Right lobe of liver (tissue), 6 donors: Measurements from ENCODE around the gene FSHR. TPM values are rescaled to one million over a fixed set of nuclear protein-coding genes. Genes with fewer than 3 reads are reported as not detected.

Experiments used
- ATAC-seq, 4 donors: fragments of 200-7000 bp; cut with Tn5 transposase; one replicate each; pipeline ENCODE4 v1.9.1; 2020; ENCODE audit warnings: mild to moderate bottlenecking in 4 of 4, moderate library complexity in 4 of 4
- DNase-seq, 3 donors: peaks; one replicate each; pipeline ENCODE4 v3.0.0-alpha.2; 2020
- H3K27ac ChIP-seq, 3 donors: fragments of 200-600 bp; one replicate each; pipeline ENCODE4 v1.8.0; 2022
- H3K27me3 ChIP-seq, 2 donors: fragments of 200-600 bp; one replicate each; pipeline ENCODE4 v1.8.0; 2022
- H3K36me3 ChIP-seq, 4 donors: fragments of 200-600 bp; sonication (generic) in 1 of 4; one replicate each; pipeline versions ENCODE4 v1.5.1 to v1.8.0; 2017 to 2022; ENCODE audit warnings: control low read depth in 1 of 4
- H3K4me1 ChIP-seq, 4 donors: fragments of 200-600 bp; sonication (generic) in 1 of 4; one replicate each; pipeline versions ENCODE4 v1.5.1 to v1.8.0; 2017 to 2022; ENCODE audit warnings: control low read depth in 1 of 4
- H3K4me3 ChIP-seq, 3 donors: fragments of 200-600 bp; one replicate each; pipeline ENCODE4 v1.8.0; 2022
- H3K9me3 ChIP-seq, 4 donors: fragments of 200-600 bp; sonication (generic) in 1 of 4; one replicate each; pipeline versions ENCODE4 v1.5.1 to v1.8.0; 2017 to 2022; ENCODE audit warnings: control low read depth in 1 of 4
- POLR2A ChIP-seq: fragments of 450-650 bp; IDR thresholded peaks from one replicate; pipeline ENCODE4 v1.6.1; 2017; ENCODE audit warnings: antibody characterized with exemption, mild to moderate bottlenecking
- WGBS: methylation state at CpG from one replicate; pipeline ENCODE4 v1.1.6; 2018; ENCODE audit warnings: low coverage, low lambda C conversion rate; ENCODE audit not compliant: insufficient coverage; ENCODE audit errors: missing lambda C conversion rate; 5-methylcytosine and 5-hydroxymethylcytosine counted together
- intact Hi-C, 2 donors: fragments of 100-400 bp; cut with DNase I; formaldehyde crosslinking; loops; one replicate each; pipeline versions ENCODE4 v1.11.2 to v1.14.1; 2022
- total RNA-seq, 6 experiments: library from RNA; depleted of rRNA in 2 of 6; stranded (reverse); fragments of >200 nt in 2 of 6; fragmentation: NEBNext Ultra II Directional in 3 of 6; extraction: Animal tissue kit (Norgen Biotek cat#: 25700) in 3 of 6; gene quantifications; one replicate each; pipeline versions ENCODE4 v1.1.0 to v1.2.4, GENCODE V29; 2016 to 2023
- TF ChIP-seq, protein P1 (sequence below), 4 donors: fragments of 200-600 bp in 3 of 4; fragments of 450-650 bp in 1 of 4; IDR thresholded peaks; one replicate each; pipeline versions ENCODE4 v1.5.1 to v1.8.0; 2016 to 2022; ENCODE audit warnings: antibody characterized with exemption in 4 of 4, mild to moderate bottlenecking in 2 of 4
- donor health status: DM: no; HTN: yes; CAD: no.
- donor health status: DM: no; HTN: no; CAD: no.
- donor health status: DM: no; HTN: no; CAD: no.
- donor health status: DM: no; HTN: yes; CAD: no.
- donor health status: DM: no; HTN: yes; CAD: no.

Gene FSHR
- total RNA-seq, 6 experiments from 2014 or later = 0.06 TPM; not detected in 5

DNA sequence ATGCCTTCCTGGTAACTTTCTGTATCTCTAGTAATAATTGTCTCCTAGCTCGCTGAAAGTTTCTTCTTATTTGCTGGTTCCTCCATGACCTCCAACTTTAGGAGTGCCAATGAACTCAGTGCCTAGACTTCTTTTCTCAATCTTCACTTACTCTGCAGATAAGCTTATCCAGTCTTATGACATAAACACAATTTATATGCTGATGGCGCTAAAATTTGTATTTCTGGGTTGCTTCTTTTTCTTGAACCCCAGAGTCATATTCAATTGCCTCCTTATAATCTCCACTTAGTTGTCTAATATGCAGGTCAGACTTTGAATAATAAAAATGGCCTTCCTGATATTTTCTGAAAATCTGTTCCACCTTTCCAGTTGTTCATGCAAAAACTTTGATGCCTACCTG, 182.5 kb downstream of the FSHR start:
- Histone ChIP-seq H3K27me3 (no peaks in the 10 kb centered on the region), H3K4me1 (no peaks in the 10 kb centered on the region), H3K36me3 (no peaks in the 10 kb centered on the region), H3K9me3 (no peaks in the 10 kb centered on the region), H3K27ac (no peak overlapping the region), H3K4me3 (no peak overlapping the region)
- intact Hi-C loops = no loop called here
- no peak for TF ChIP-seq POLR2A
- TF ChIP-seq, protein P1, sequence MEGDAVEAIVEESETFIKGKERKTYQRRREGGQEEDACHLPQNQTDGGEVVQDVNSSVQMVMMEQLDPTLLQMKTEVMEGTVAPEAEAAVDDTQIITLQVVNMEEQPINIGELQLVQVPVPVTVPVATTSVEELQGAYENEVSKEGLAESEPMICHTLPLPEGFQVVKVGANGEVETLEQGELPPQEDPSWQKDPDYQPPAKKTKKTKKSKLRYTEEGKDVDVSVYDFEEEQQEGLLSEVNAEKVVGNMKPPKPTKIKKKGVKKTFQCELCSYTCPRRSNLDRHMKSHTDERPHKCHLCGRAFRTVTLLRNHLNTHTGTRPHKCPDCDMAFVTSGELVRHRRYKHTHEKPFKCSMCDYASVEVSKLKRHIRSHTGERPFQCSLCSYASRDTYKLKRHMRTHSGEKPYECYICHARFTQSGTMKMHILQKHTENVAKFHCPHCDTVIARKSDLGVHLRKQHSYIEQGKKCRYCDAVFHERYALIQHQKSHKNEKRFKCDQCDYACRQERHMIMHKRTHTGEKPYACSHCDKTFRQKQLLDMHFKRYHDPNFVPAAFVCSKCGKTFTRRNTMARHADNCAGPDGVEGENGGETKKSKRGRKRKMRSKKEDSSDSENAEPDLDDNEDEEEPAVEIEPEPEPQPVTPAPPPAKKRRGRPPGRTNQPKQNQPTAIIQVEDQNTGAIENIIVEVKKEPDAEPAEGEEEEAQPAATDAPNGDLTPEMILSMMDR (IDR thresholded peaks at IDR 0.05) = no peak
- DNase-seq (no peak), ATAC-seq (no peak)
- WGBS = 70% methylated on average over 2 of the region's 2 CpGs

DNA sequence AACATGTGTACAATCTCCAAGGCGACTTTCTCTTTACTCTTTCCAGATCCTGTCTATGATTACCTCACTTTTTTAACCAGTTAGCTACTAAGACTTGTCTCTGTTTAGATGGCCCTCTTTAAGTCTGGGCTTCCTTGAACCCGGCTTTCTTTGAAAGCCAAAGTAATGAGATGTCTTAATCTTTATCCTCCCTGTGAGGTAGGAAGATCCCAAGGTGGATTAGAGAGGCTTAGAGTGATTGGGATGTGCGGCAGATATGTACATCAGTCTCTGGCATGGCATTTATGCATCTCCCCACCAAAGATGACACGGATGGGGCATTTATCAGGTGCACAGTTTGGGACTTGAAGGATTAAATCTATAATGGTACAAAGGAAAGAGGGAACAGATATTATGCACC, 186.3 kb downstream of the FSHR start:
- no peak for TF ChIP-seq POLR2A
- TF ChIP-seq, protein P1 (IDR thresholded peaks at IDR 0.05) = no peak
- ATAC-seq (no peak), DNase-seq (no peak)
- WGBS = 73% methylated on average over 4 of the region's 4 CpGs
- no peaks in the 10 kb centered on the region for H3K27me3 ChIP-seq
- H3K36me3 ChIP-seq = no peaks in the 10 kb centered on the region
- H3K27ac ChIP-seq = no peak overlapping the region
- peaks cover 0 to 9% (median 4%) of the 10 kb centered on the region in 4 donors for H3K4me1 ChIP-seq
- no peak overlapping the region for H3K4me3 ChIP-seq
- no peaks in the 10 kb centered on the region for H3K9me3 ChIP-seq
- intact Hi-C loops = no loop called here

DNA sequence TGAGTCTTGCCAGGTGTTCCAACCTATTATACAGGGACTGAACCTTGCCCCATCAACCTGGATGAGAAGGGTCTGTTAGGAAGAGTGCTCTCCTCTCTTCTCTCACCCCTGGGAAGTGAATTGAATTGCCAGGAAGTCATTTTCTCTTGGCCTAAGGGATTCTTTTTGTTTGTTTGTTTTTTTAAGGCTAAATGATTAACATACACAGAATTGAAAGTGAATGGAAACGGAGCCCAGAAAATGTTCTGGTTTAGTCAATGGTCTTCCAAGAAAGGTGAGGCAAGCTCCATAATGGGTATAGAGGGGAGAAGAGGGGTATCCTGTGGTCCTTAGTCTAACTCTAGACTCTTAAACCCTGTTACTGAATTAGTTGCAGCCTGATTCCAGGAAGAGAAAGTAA, 189.1 kb downstream of the FSHR start:
- intact Hi-C loops = no loop called here
- no peak overlapping the region for H3K4me3 ChIP-seq
- no peaks in the 10 kb centered on the region for H3K27me3 ChIP-seq
- H3K9me3 ChIP-seq = no peaks in the 10 kb centered on the region
- no peaks in the 10 kb centered on the region for H3K36me3 ChIP-seq
- no peak for DNase-seq
- no peak overlapping the region for H3K27ac ChIP-seq
- peaks cover 0 to 9% (median 4%) of the 10 kb centered on the region in 4 donors for H3K4me1 ChIP-seq
- TF ChIP-seq, protein P1 (IDR thresholded peaks at IDR 0.05) = no peak
- ATAC-seq = peak; percentile 38 to 80 (median 68)
- 12% methylated on average over 1 of the region's 1 CpG for WGBS

DNA sequence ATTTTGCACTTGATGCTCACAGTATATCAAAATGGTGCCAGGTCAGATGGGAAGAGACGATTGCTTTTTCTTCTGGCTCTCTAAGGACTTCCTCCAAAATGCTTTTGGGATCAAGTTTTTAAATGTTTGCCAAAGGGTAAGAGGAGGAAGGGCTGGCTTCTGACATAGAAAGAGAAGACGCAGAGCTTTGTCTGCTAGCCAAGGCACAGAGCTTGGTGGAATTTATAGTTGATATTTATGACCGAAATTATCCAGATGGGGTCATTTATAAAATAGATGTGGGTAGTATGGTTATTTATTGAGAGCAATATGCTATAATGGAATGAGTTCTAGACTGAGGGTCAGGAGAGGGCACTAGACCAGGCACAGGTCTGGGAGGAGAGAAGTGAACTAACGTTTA, 193.3 kb downstream of the FSHR start:
- Histone ChIP-seq H3K27ac (no peak overlapping the region), H3K4me3 (no peak overlapping the region), H3K27me3 (no peaks in the 10 kb centered on the region), H3K36me3 (no peaks in the 10 kb centered on the region), H3K9me3 (no peaks in the 10 kb centered on the region), H3K4me1 (peaks cover 0 to 9% (median 3%) of the 10 kb centered on the region in 4 donors)
- no peak for DNase-seq
- 60% methylated on average over 4 of the region's 4 CpGs for WGBS
- ATAC-seq = no peak
- intact Hi-C loops = no loop called here
- no peak for TF ChIP-seq POLR2A
- TF ChIP-seq, protein P1 (IDR thresholded peaks at IDR 0.05) = no peak

DNA sequence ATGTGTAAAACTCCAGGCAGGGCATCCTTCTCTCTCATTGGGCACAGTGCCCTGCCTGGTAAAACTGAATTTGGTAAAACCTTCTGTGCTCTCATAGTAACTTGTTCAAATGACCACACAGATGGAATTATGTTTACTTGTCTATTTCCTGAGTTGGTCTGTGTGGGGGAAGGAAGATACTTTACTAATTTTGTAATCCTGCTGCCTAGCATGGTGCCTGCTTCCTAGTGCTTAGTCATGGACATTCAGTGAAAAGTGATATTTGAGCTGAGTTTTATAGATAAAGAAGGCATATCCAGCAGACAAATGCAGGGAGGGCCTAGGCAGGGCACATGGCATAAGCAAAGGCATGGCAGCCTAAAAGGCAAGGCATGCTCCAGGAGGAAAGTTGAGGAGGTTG, 199.4 kb downstream of the FSHR start:
- TF ChIP-seq POLR2A = no peak
- TF ChIP-seq, protein P1 (IDR thresholded peaks at IDR 0.05) = no peak
- Histone ChIP-seq H3K4me1 (peaks cover 0 to 11% (median 2%) of the 10 kb centered on the region in 4 donors), H3K9me3 (no peaks in the 10 kb centered on the region), H3K27ac (no peak overlapping the region), H3K27me3 (no peaks in the 10 kb centered on the region), H3K36me3 (no peaks in the 10 kb centered on the region), H3K4me3 (no peak overlapping the region)
- intact Hi-C loops = no loop called here
- no peak for ATAC-seq
- DNase-seq = no peak
